GM12875 (cell line): ENCODE measurements around the gene CIITA.

Experiments
- H3K4me3 ChIP-seq: one replicate; pipeline ENCODE4 v1.5.1; 2011; ENCODE audit warnings: low read depth, low read length, control low read depth
- CTCF ChIP-seq: IDR thresholded peaks from 2 replicates; pipeline ENCODE4 v1.5.1; 2011; ENCODE audit warnings: low read depth, mild to moderate bottlenecking, control low read depth, inconsistent platforms, low read length, moderate library complexity, borderline replicate concordance; ENCODE audit not compliant: insufficient read depth

CIITA gene

GRCh38 chr16:10865991-10866966 is 10.7 kb upstream of the CIITA start:
- no peak overlapping the region for H3K4me3 ChIP-seq
- no peak for TF ChIP-seq CTCF

- TF ChIP-seq CTCF, result no peak
- H3K4me3 ChIP-seq, result no peak overlapping the region
These were observed 9.8 kb upstream of the CIITA start for GRCh38 chr16:10867199-10867598.

GRCh38 chr16:10868104-10868595 is 8.9 kb upstream of the CIITA start:
- TF ChIP-seq CTCF, result no peak
- H3K4me3 ChIP-seq, result no peak overlapping the region

GRCh38 chr16:10868596-10869469 is 8.2 kb upstream of the CIITA start:
- no peak overlapping the region for H3K4me3 ChIP-seq
- TF ChIP-seq CTCF, result no peak

- H3K4me3 ChIP-seq, result no peak overlapping the region
- no peak for TF ChIP-seq CTCF
These were observed 6.7 kb upstream of the CIITA start for GRCh38 chr16:10870137-10870776.

- no peak overlapping the region for H3K4me3 ChIP-seq
- TF ChIP-seq CTCF, result no peak
These were observed 6.2 kb upstream of the CIITA start for GRCh38 chr16:10870808-10871156.
